ENCODE data around the gene U2AF1L4. TPM values are rescaled to one million over a fixed set of nuclear protein-coding genes. Genes with fewer than 3 reads are reported as not detected.
A peak's percentile ranks its signal among the peaks of the same experiment; 100 is the strongest.

The U2AF1L4 gene
- total RNA-seq, 1 donor: 5.8 TPM

DNA sequence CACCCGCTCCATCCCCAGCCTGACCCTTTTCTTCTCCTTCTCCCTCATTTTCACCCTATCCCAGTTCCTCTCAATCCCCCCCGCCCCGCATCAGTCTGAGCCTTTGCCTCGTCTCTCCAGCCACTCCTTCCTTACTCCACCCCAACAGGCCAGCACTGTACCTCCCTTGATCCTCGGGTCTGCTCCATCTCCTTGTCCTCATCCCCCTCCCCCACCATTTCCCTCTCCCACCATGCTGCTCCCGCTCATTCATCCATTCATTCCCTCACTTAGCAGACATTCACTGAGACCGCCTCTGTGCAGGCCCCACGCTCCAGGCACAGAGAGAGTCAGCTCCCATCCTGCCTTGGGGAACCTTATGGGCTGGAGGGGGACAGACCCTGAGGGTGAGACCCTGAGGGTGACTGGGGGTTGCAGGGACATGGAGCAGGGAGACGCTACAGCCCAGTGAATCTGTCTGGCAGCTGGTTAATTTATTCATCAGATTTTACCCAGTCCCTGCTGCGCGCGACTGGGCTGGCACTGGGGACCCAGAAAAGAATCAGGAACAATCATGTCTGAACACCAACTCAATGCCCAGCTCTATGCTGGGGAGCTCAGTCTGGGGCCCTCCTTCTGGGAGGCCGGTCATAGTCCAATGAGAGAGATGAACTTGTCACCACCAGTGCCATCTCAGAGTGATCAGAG, 31.0 kb upstream of the U2AF1L4 start:
- no peaks in the 10 kb centered on the region for H3K9me3 ChIP-seq (ENCODE audit: low read depth, low read length)
- TF ChIP-seq, protein P1, sequence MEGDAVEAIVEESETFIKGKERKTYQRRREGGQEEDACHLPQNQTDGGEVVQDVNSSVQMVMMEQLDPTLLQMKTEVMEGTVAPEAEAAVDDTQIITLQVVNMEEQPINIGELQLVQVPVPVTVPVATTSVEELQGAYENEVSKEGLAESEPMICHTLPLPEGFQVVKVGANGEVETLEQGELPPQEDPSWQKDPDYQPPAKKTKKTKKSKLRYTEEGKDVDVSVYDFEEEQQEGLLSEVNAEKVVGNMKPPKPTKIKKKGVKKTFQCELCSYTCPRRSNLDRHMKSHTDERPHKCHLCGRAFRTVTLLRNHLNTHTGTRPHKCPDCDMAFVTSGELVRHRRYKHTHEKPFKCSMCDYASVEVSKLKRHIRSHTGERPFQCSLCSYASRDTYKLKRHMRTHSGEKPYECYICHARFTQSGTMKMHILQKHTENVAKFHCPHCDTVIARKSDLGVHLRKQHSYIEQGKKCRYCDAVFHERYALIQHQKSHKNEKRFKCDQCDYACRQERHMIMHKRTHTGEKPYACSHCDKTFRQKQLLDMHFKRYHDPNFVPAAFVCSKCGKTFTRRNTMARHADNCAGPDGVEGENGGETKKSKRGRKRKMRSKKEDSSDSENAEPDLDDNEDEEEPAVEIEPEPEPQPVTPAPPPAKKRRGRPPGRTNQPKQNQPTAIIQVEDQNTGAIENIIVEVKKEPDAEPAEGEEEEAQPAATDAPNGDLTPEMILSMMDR (IDR thresholded peaks at IDR 0.05; ENCODE audit: extremely low read depth, low read depth, low read length): no peak
- H3K27me3 ChIP-seq (ENCODE audit: insufficient read depth, low read length): no peaks in the 10 kb centered on the region
- H2AFZ ChIP-seq (ENCODE audit: low read length): peak overlapping the region; percentile 56
- H3K4me2 ChIP-seq (ENCODE audit: insufficient read depth, low read length): peak overlapping the region; percentile 90
- peaks cover 7% of the 10 kb centered on the region for H3K4me1 ChIP-seq (ENCODE audit: insufficient read depth, low read length)
- peak overlapping the region; percentile 79 for H3K4me3 ChIP-seq (ENCODE audit: insufficient read depth, low read length)
- no peaks in the 10 kb centered on the region for H3K36me3 ChIP-seq (ENCODE audit: insufficient read depth, low read length)
- no peak overlapping the region for H3K27ac ChIP-seq (ENCODE audit: low read depth, low read length)
- H3K79me2 ChIP-seq (ENCODE audit: insufficient read depth, low read length): peaks cover 2% of the 10 kb centered on the region
- H4K20me1 ChIP-seq (ENCODE audit: insufficient read depth, low read length): no peaks in the 10 kb centered on the region
- peak; percentile 84 for DNase-seq (ENCODE audit: insufficient read length, low spot score, missing footprints)

DNA sequence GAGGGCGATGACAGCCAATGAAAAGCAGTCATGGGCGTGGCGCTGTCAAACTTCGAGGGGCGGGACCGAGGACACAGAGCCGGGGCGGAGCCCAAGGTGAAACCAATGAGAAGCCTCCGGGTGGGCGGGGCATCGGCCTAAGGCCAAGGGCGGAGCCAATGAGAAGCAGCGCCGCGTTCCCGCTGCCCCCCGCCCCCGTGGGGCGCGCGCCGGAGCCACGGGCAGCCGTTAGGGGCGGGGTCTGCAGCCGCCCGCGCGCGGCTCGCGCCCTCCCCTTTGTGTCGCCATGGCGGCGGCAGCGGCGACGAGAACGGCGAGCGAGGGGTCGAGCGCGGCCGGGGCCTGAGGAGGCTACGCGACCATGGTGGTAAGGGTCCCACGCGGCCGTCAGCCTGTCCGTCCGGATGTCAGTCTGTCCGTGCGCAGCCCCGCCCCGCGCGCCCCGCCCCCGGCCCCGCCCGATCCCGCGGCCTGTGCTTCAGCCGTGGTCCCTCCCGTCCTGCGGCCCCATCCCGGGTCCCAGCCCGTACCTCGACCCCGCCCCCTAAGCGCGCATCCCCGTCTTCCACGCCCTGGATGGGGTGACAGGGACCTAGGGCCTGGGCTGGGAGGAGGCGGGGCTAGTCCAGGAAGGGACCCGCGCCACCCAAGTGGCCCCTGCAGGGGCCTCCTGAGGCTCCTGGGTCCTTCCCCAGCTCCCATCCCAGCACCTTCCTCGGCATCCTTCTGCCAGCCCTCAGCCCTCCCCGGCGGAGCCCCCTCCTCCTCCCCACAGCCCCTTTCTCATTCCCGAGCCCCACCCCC, 30.3 kb upstream of the U2AF1L4 start, which contains the start of gene ARHGAP33:
TSS of gene ARHGAP33 (plus strand) at position 267 of the 804 bp plus-strand sequence. CDS start at position 362, 95 bp downstream.
- Histone ChIP-seq H3K36me3 (ENCODE audit: insufficient read depth, low read length) (no peaks in the 10 kb centered on the region), H2AFZ (ENCODE audit: low read length) (peak within 1 kb of the TSS; percentile 74), H3K4me2 (ENCODE audit: insufficient read depth, low read length) (peak within 1 kb of the TSS; percentile 90), H4K20me1 (ENCODE audit: insufficient read depth, low read length) (no peaks in the 10 kb centered on the region), H3K4me1 (ENCODE audit: insufficient read depth, low read length) (peaks cover 7% of the 10 kb centered on the region), H3K27ac (ENCODE audit: low read depth, low read length) (no peak within 1 kb of the TSS), H3K9me3 (ENCODE audit: low read depth, low read length) (no peaks in the 10 kb centered on the region), H3K27me3 (ENCODE audit: insufficient read depth, low read length) (no peaks in the 10 kb centered on the region), H3K79me2 (ENCODE audit: insufficient read depth, low read length) (peaks cover 2% of the 10 kb centered on the region), H3K4me3 (ENCODE audit: insufficient read depth, low read length) (peak within 1 kb of the TSS; percentile 79)
- peak; percentile 100 for DNase-seq (ENCODE audit: insufficient read length, low spot score, missing footprints)
- TF ChIP-seq, protein P1 (IDR thresholded peaks at IDR 0.05; ENCODE audit: extremely low read depth, low read depth, low read length): no peak

DNA sequence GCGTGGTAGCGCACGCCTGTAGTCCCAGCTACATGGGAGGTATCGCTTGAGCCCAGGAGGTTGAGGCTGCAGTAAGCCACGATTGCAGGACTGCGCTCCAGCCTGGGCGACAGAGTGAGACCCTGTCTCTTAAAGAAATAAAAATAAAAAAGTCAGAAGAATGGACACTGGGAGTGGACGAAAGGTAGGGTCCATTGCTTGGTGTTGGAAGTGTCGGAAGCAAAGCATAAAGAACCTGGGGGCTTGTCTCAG, 29.8 kb upstream of the U2AF1L4 start:
- Histone ChIP-seq H3K27me3 (ENCODE audit: insufficient read depth, low read length) (no peaks in the 10 kb centered on the region), H3K4me3 (ENCODE audit: insufficient read depth, low read length) (peak overlapping the region; percentile 79), H2AFZ (ENCODE audit: low read length) (peak overlapping the region; percentile 66), H3K4me2 (ENCODE audit: insufficient read depth, low read length) (peak overlapping the region; percentile 90), H3K4me1 (ENCODE audit: insufficient read depth, low read length) (peaks cover 7% of the 10 kb centered on the region), H3K79me2 (ENCODE audit: insufficient read depth, low read length) (peaks cover 2% of the 10 kb centered on the region), H3K36me3 (ENCODE audit: insufficient read depth, low read length) (no peaks in the 10 kb centered on the region), H3K27ac (ENCODE audit: low read depth, low read length) (no peak overlapping the region), H4K20me1 (ENCODE audit: insufficient read depth, low read length) (no peaks in the 10 kb centered on the region), H3K9me3 (ENCODE audit: low read depth, low read length) (no peaks in the 10 kb centered on the region)
- DNase-seq (ENCODE audit: insufficient read length, low spot score, missing footprints): no peak
- TF ChIP-seq, protein P1 (IDR thresholded peaks at IDR 0.05; ENCODE audit: extremely low read depth, low read depth, low read length): no peak

Measured in osteoblast (primary cell).